NCI-H82 (cell line): ENCODE measurements around the gene CNTN1.
A peak's percentile ranks its signal among the peaks of the same experiment; 100 is the strongest.

ENCODE experiments used
- DNase-seq: peaks from one replicate; lab custom pipeline; 2025; lab: John Stamatoyannopoulos, UW

CNTN1 gene

GRCh38 chr12:40770781-40771180, 78.5 kb downstream of the CNTN1 start:
- no peak for DNase-seq

- no peak for DNase-seq
Observed at GRCh38 chr12:40775661-40776060, 83.4 kb downstream of the CNTN1 start.

- no peak for DNase-seq
Observed at GRCh38 chr12:40784102-40784501, 91.9 kb downstream of the CNTN1 start.

GRCh38 chr12:40788276-40788675, 96.0 kb downstream of the CNTN1 start:
- no peak for DNase-seq

- no peak for DNase-seq
Observed at GRCh38 chr12:40792792-40793386, 100.7 kb downstream of the CNTN1 start.

- no peak for DNase-seq
Observed at GRCh38 chr12:40793471-40793870, 101.2 kb downstream of the CNTN1 start.

- DNase-seq = no peak
Observed at GRCh38 chr12:40794087-40794486, 101.8 kb downstream of the CNTN1 start.

- DNase-seq = no peak
Observed at GRCh38 chr12:40801082-40801481, 108.8 kb downstream of the CNTN1 start.

- no peak for DNase-seq
Observed at GRCh38 chr12:40801861-40802260, 109.6 kb downstream of the CNTN1 start.

- DNase-seq = no peak
Observed at GRCh38 chr12:40802656-40803055, 110.4 kb downstream of the CNTN1 start.

GRCh38 chr12:40819436-40820108, 127.3 kb downstream of the CNTN1 start:
- DNase-seq = peak; percentile 100

- DNase-seq = peak; percentile 57
Observed at GRCh38 chr12:40820794-40821484, 128.7 kb downstream of the CNTN1 start.

- DNase-seq = no peak
Observed at GRCh38 chr12:40825156-40825555, 132.9 kb downstream of the CNTN1 start.

GRCh38 chr12:40827683-40828592, 135.7 kb downstream of the CNTN1 start:
- DNase-seq = no peak

- no peak for DNase-seq
Observed at GRCh38 chr12:40828593-40828990, 136.4 kb downstream of the CNTN1 start.

- DNase-seq = peak; percentile 37
Observed at GRCh38 chr12:40829738-40830144, 137.5 kb downstream of the CNTN1 start.

- no peak for DNase-seq
Observed at GRCh38 chr12:40831916-40832315, 139.7 kb downstream of the CNTN1 start.

- no peak for DNase-seq
Observed at GRCh38 chr12:40832668-40833067, 140.4 kb downstream of the CNTN1 start.

GRCh38 chr12:40833818-40834217, 141.6 kb downstream of the CNTN1 start:
- DNase-seq = no peak

GRCh38 chr12:40834321-40834720, 142.1 kb downstream of the CNTN1 start:
- DNase-seq = peak; percentile 13

GRCh38 chr12:40837891-40838429, 145.7 kb downstream of the CNTN1 start:
- DNase-seq = no peak

GRCh38 chr12:40843495-40843894, 151.3 kb downstream of the CNTN1 start:
- no peak for DNase-seq
